OCI-LY1 (cell line): Measurements from ENCODE around the gene TNS4.

Source experiments
- H2AFZ ChIP-seq: fragments of 200-600 bp; sonication (generic), shearing (Covaris generic); 2 replicates; pipeline ENCODE4 v1.6.0; 2014; ENCODE audit warnings: antibody characterized with exemption, mild to moderate bottlenecking, low read length
- H3F3A ChIP-seq: fragments of 200-600 bp; sonication (generic), shearing (Covaris generic); 2 replicates; pipeline ENCODE4 v1.6.0; 2014; ENCODE audit warnings: mild to moderate bottlenecking, antibody characterized with exemption, low read length, moderate library complexity; ENCODE audit not compliant: insufficient read depth
- H3K27ac ChIP-seq: fragments of 200-600 bp; sonication (generic); 2 replicates; pipeline ENCODE4 v1.5.1; 2014; ENCODE audit warnings: low read length, mixed run types, mild to moderate bottlenecking, low read depth; ENCODE audit not compliant: poor library complexity, severe bottlenecking
- H3K27me3 ChIP-seq: fragments of 200-600 bp; sonication (generic); 2 replicates; pipeline ENCODE4 v1.6.0; 2014; ENCODE audit warnings: antibody characterized with exemption, mild to moderate bottlenecking, low read length, moderate library complexity; ENCODE audit not compliant: insufficient read depth
- H3K36me3 ChIP-seq: fragments of 200-600 bp; sonication (generic); 2 replicates; pipeline ENCODE4 v1.6.1; 2014; ENCODE audit warnings: mild to moderate bottlenecking, antibody characterized with exemption, low read length, moderate library complexity, mixed read lengths; ENCODE audit not compliant: insufficient read depth
- H3K4me1 ChIP-seq: fragments of 200-600 bp; sonication (generic); 2 replicates; pipeline ENCODE4 v1.5.1; 2014; ENCODE audit warnings: mild to moderate bottlenecking, low read length, moderate library complexity; ENCODE audit not compliant: insufficient read depth, severe bottlenecking
- H3K4me2 ChIP-seq: fragments of 200-600 bp; sonication (generic), shearing (Covaris generic); 2 replicates; pipeline ENCODE4 v1.6.1; 2014; ENCODE audit warnings: low read length
- H3K4me3 ChIP-seq: fragments of 200-600 bp; sonication (generic); 2 replicates; pipeline ENCODE4 v1.5.1; 2014; ENCODE audit warnings: low read length, low read depth, mild to moderate bottlenecking, mixed read lengths; ENCODE audit not compliant: poor library complexity, severe bottlenecking
- H3K79me2 ChIP-seq: fragments of 200-600 bp; shearing (Covaris generic); 2 replicates; pipeline ENCODE4 v1.6.1; 2016; ENCODE audit warnings: mixed run types, low read length, mixed read lengths; ENCODE audit not compliant: insufficient read depth
- H3K9ac ChIP-seq: fragments of 200-600 bp; sonication (generic), shearing (Covaris generic); 2 replicates; pipeline ENCODE4 v1.6.1; 2014; ENCODE audit warnings: mild to moderate bottlenecking, low read length, mixed read lengths
- H3K9me2 ChIP-seq: fragments of 200-600 bp; sonication (generic), shearing (Covaris generic); 2 replicates; pipeline ENCODE4 v1.6.1; 2014; ENCODE audit warnings: low read depth, mild to moderate bottlenecking, low read length, mixed read lengths
- H3K9me3 ChIP-seq: fragments of 200-600 bp; shearing (Covaris generic); 2 replicates; pipeline ENCODE4 v1.6.1; 2014; ENCODE audit warnings: low read length, mixed read lengths
- H4K20me1 ChIP-seq: fragments of 200-600 bp; sonication (generic), shearing (Covaris generic); 2 replicates; pipeline ENCODE4 v1.6.0; 2016; ENCODE audit warnings: mild to moderate bottlenecking, low read length; ENCODE audit not compliant: insufficient read depth
- EZH2 ChIP-seq: fragments of 200-600 bp; sonication (generic), shearing (Covaris generic); IDR thresholded peaks from 2 replicates; pipeline ENCODE4 v1.8.0; 2017; ENCODE audit warnings: borderline replicate concordance, mixed run types, mild to moderate bottlenecking, antibody characterized with exemption, low read length, moderate library complexity, mixed read lengths
- TF ChIP-seq, protein P1 (sequence below): fragments of 200-600 bp; sonication (generic), shearing (Covaris generic); IDR thresholded peaks from 2 replicates; pipeline ENCODE4 v1.5.1; 2017; ENCODE audit warnings: mild to moderate bottlenecking, antibody characterized with exemption, low read length, moderate library complexity, mixed read lengths

Gene TNS4

DNA sequence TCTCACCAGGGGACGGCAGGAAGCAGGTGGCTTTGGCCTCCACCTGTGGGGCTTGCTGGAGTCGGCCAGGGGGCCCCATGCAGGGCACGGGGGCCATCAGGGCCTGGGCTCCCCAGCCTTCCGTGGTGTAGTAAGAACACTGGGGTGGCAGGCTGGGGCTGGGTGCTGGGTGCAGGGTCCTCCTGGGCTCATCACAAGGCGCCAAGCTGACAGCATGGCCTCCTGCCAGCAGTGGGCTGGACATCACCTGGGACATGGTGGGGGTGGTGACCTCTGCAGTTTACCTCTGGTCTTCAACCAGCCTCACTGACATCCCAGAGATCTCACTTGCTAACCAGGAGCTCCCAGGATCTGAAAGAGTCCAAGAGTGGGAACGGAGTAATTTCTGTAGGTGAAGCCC is 5.3 kb downstream of the TNS4 start:
- Histone ChIP-seq H3K4me3 (no peak overlapping the region), H3K79me2 (no peaks in the 10 kb centered on the region), H3K27ac (no peak overlapping the region)

GRCh38 chr17:40495140-40495539 is 6.3 kb downstream of the TNS4 start:
- peaks cover 22% of the 10 kb centered on the region for H3K4me1 ChIP-seq
- no peaks in the 10 kb centered on the region for H3F3A ChIP-seq
- no peak overlapping the region for H3K4me2 ChIP-seq
- H3K9ac ChIP-seq: no peak overlapping the region
- no peak overlapping the region for H3K27ac ChIP-seq
- no peaks in the 10 kb centered on the region for H3K9me2 ChIP-seq
- H3K36me3 ChIP-seq: no peaks in the 10 kb centered on the region
- no peaks in the 10 kb centered on the region for H3K9me3 ChIP-seq
- no peaks in the 10 kb centered on the region for H4K20me1 ChIP-seq
- H3K4me3 ChIP-seq: no peak overlapping the region
- H3K79me2 ChIP-seq: no peaks in the 10 kb centered on the region
- peaks cover 6% of the 10 kb centered on the region; the same call in 1 of the 2 replicates for H3K27me3 ChIP-seq
- H2AFZ ChIP-seq: no peak overlapping the region
- no peak for TF ChIP-seq EZH2
- TF ChIP-seq, protein P1, sequence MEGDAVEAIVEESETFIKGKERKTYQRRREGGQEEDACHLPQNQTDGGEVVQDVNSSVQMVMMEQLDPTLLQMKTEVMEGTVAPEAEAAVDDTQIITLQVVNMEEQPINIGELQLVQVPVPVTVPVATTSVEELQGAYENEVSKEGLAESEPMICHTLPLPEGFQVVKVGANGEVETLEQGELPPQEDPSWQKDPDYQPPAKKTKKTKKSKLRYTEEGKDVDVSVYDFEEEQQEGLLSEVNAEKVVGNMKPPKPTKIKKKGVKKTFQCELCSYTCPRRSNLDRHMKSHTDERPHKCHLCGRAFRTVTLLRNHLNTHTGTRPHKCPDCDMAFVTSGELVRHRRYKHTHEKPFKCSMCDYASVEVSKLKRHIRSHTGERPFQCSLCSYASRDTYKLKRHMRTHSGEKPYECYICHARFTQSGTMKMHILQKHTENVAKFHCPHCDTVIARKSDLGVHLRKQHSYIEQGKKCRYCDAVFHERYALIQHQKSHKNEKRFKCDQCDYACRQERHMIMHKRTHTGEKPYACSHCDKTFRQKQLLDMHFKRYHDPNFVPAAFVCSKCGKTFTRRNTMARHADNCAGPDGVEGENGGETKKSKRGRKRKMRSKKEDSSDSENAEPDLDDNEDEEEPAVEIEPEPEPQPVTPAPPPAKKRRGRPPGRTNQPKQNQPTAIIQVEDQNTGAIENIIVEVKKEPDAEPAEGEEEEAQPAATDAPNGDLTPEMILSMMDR: no peak

More for the DNA sequence above, 5.3 kb downstream of the TNS4 start:
- no peak overlapping the region for H3K4me2 ChIP-seq
- H3K36me3 ChIP-seq: no peaks in the 10 kb centered on the region
- H3F3A ChIP-seq: no peaks in the 10 kb centered on the region
- no peak for TF ChIP-seq EZH2
- TF ChIP-seq, protein P1: no peak
- no peak overlapping the region for H3K9ac ChIP-seq
- no peak overlapping the region for H2AFZ ChIP-seq
- H4K20me1 ChIP-seq: no peaks in the 10 kb centered on the region
- H3K27me3 ChIP-seq: peaks cover 6% of the 10 kb centered on the region; the same call in 1 of the 2 replicates
- H3K9me2 ChIP-seq: no peaks in the 10 kb centered on the region
- H3K9me3 ChIP-seq: no peaks in the 10 kb centered on the region
- peaks cover 12% of the 10 kb centered on the region for H3K4me1 ChIP-seq

GRCh38 chr17:40493697-40494096 is 7.7 kb downstream of the TNS4 start:
- Histone ChIP-seq H3F3A (no peaks in the 10 kb centered on the region), H2AFZ (no peak overlapping the region), H4K20me1 (no peaks in the 10 kb centered on the region), H3K9ac (no peak overlapping the region), H3K79me2 (no peaks in the 10 kb centered on the region), H3K36me3 (no peaks in the 10 kb centered on the region), H3K27ac (no peak overlapping the region), H3K4me3 (no peak overlapping the region), H3K4me2 (no peak overlapping the region), H3K9me2 (no peaks in the 10 kb centered on the region), H3K27me3 (no peaks in the 10 kb centered on the region), H3K9me3 (no peaks in the 10 kb centered on the region), H3K4me1 (peaks cover 34% of the 10 kb centered on the region)
- no peak for TF ChIP-seq EZH2
- TF ChIP-seq, protein P1: no peak
